Measurements from ENCODE around the gene PSMD8. TPM values are rescaled to one million over a fixed set of nuclear protein-coding genes. Genes with fewer than 3 reads are reported as not detected.
A peak's percentile ranks its signal among the peaks of the same experiment; 100 is the strongest.

PSMD8 gene
- polyA plus RNA-seq, 3 donors: 148 to 207 (median 179) TPM

- TF ChIP-seq, protein P1, sequence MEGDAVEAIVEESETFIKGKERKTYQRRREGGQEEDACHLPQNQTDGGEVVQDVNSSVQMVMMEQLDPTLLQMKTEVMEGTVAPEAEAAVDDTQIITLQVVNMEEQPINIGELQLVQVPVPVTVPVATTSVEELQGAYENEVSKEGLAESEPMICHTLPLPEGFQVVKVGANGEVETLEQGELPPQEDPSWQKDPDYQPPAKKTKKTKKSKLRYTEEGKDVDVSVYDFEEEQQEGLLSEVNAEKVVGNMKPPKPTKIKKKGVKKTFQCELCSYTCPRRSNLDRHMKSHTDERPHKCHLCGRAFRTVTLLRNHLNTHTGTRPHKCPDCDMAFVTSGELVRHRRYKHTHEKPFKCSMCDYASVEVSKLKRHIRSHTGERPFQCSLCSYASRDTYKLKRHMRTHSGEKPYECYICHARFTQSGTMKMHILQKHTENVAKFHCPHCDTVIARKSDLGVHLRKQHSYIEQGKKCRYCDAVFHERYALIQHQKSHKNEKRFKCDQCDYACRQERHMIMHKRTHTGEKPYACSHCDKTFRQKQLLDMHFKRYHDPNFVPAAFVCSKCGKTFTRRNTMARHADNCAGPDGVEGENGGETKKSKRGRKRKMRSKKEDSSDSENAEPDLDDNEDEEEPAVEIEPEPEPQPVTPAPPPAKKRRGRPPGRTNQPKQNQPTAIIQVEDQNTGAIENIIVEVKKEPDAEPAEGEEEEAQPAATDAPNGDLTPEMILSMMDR (IDR thresholded peaks at IDR 0.05): peak; percentile 99
- peaks cover 5% of the 10 kb centered on the region for H3K79me2 ChIP-seq (ENCODE audit: insufficient read depth, low read length)
- peak; percentile 96 to 97 (median 97) for DNase-seq
- peaks cover 8 to 19% of the 10 kb centered on the region in 2 donors for H3K36me3 ChIP-seq (replicated peaks in 1 of 2; ENCODE audit: control insufficient read depth in 1 of 2, insufficient read depth in 2 of 2, low read length in 2 of 2)
- peak within 1 kb of the TSS; percentile 80 for H3K4me2 ChIP-seq (replicated peaks; ENCODE audit: extremely low read depth, low read length, poor library complexity, severe bottlenecking)
- intact Hi-C loops (cut with micrococcal nuclease): loop anchor here (2.0 to 10.0 kb wide), 6 partner anchors 104 to 532 kb away; partner anchors contain the start of genes MRPS12 (in 1 of the 2) and SARS2 (in 1 of the 2)
- Mint-ChIP-seq H3K36me3 (peaks cover 12 to 31% of the 10 kb centered on the region in 2 donors), H3K4me1 (peaks cover 16% of the 10 kb centered on the region), H3K9me3 (peaks cover 0 to 2% (median 0%) of the 10 kb centered on the region in 7 donors), H3K27me3 (ENCODE audit: low read depth in 3 of 3) (peaks cover 9 to 18% (median 9%) of the 10 kb centered on the region in 3 donors), H3K27ac (peak within 1 kb of the TSS; percentile 56 to 91 (median 82)), H3K4me3 (peak within 1 kb of the TSS; percentile 87 to 95)
- peak within 1 kb of the TSS; percentile 99 for H2AFZ ChIP-seq (ENCODE audit: insufficient read depth, low read depth, low read length, poor library complexity, severe bottlenecking)
- no peaks in the 10 kb centered on the region for H3K9me3 ChIP-seq (replicated peaks in 1 of 2; ENCODE audit: control insufficient read depth in 1 of 2, insufficient read depth in 1 of 2, low read length in 2 of 2)
- peaks cover 0 to 3% of the 10 kb centered on the region in 2 donors for H3K27me3 ChIP-seq (ENCODE audit: control insufficient read depth in 2 of 2, insufficient read depth in 2 of 2, low read length in 2 of 2)
- H4K20me1 ChIP-seq (ENCODE audit: insufficient read depth, low read length): no peaks in the 10 kb centered on the region
- peaks cover 12 to 13% of the 10 kb centered on the region in 2 donors for H3K4me1 ChIP-seq (ENCODE audit: control insufficient read depth in 1 of 2, insufficient read depth in 2 of 2, low read length in 2 of 2)
- peak within 1 kb of the TSS; percentile 90 for H3K9ac ChIP-seq (ENCODE audit: insufficient read depth, low read length, poor library complexity, severe bottlenecking)
- under 1% methylated on average over 70 of the region's 82 CpGs for WGBS (ENCODE audit: insufficient coverage)
- H3K27ac ChIP-seq (ENCODE audit: low read depth in 1 of 2, low read length in 2 of 2): peak within 1 kb of the TSS; percentile 15 to 83
- H3K4me3 ChIP-seq (replicated peaks in 1 of 3; ENCODE audit: low read depth in 2 of 3, low read length in 3 of 3): peak within 1 kb of the TSS; percentile 80 to 88 (median 88)
Observed at GRCh38 chr19:38402967-38403674, 28.8 kb downstream of the PSMD8 start, which contains the start of gene FAM98C. Gene FAM98C (plus strand): TSS chr19:38403093. CDS start chr19:38403154, 61 bp downstream.

GRCh38 chr19:38404858-38405257, 30.5 kb downstream of the PSMD8 start:
- Mint-ChIP-seq H3K4me1 (peaks cover 22% of the 10 kb centered on the region), H3K9me3 (peaks cover 0 to 4% (median 0%) of the 10 kb centered on the region in 7 donors), H3K27me3 (ENCODE audit: low read depth in 3 of 3) (peaks cover 3 to 4% (median 3%) of the 10 kb centered on the region in 3 donors), H3K36me3 (peaks cover 26 to 48% of the 10 kb centered on the region in 2 donors), H3K27ac (peak overlapping the region in 5 of 7 donors; percentile 15 to 58 (median 50)), H3K4me3 (no peak overlapping the region)
- Histone ChIP-seq H3K9me3 (replicated peaks in 1 of 2; ENCODE audit: control insufficient read depth in 1 of 2, insufficient read depth in 1 of 2, low read length in 2 of 2) (no peaks in the 10 kb centered on the region), H3K27ac (ENCODE audit: low read depth in 1 of 2, low read length in 2 of 2) (no peak overlapping the region), H3K9ac (ENCODE audit: insufficient read depth, low read length, poor library complexity, severe bottlenecking) (no peak overlapping the region), H3K4me3 (replicated peaks in 1 of 3; ENCODE audit: low read depth in 2 of 3, low read length in 3 of 3) (no peak overlapping the region), H3K36me3 (replicated peaks in 1 of 2; ENCODE audit: control insufficient read depth in 1 of 2, insufficient read depth in 2 of 2, low read length in 2 of 2) (peaks cover 20 to 36% of the 10 kb centered on the region in 2 donors), H3K4me1 (ENCODE audit: control insufficient read depth in 1 of 2, insufficient read depth in 2 of 2, low read length in 2 of 2) (peaks cover 16 to 19% of the 10 kb centered on the region in 2 donors), H4K20me1 (ENCODE audit: insufficient read depth, low read length) (peaks cover 14% of the 10 kb centered on the region), H2AFZ (ENCODE audit: insufficient read depth, low read depth, low read length, poor library complexity, severe bottlenecking) (no peak overlapping the region), H3K79me2 (ENCODE audit: insufficient read depth, low read length) (peaks cover 5% of the 10 kb centered on the region), H3K27me3 (ENCODE audit: control insufficient read depth in 2 of 2, insufficient read depth in 2 of 2, low read length in 2 of 2) (no peaks in the 10 kb centered on the region), H3K4me2 (replicated peaks; ENCODE audit: extremely low read depth, low read length, poor library complexity, severe bottlenecking) (no peak overlapping the region)
- no peak for DNase-seq
- TF ChIP-seq, protein P1 (IDR thresholded peaks at IDR 0.05): no peak
- intact Hi-C loops (cut with micrococcal nuclease): loop anchor here (5.0 to 10.0 kb wide), 5 partner anchors 102 to 530 kb away; partner anchors contain the start of genes MRPS12 (in 1 of the 2) and SARS2 (in 1 of the 2)
- no CpG with 5 or more reads among the region's 6 CpGs for WGBS (ENCODE audit: insufficient coverage)

All from CD14-positive monocyte (primary cell).